GM19467 (cell line): ENCODE measurements around the gene FFAR1.
A peak's percentile ranks its signal among the peaks of the same experiment; 100 is the strongest.

Experiments used
- ATAC-seq: cut with Tn5 transposase; IDR thresholded peaks from one replicate; pipeline ENCODE4 v1.9.1; 2021; ENCODE audit warnings: mild to moderate bottlenecking, moderate library complexity; ENCODE audit not compliant: unreplicated experiment

The FFAR1 gene

GRCh38 chr19:35347171-35347929 lies at the start of gene FFAR1:
Gene FFAR1 (plus strand): TSS chr19:35347902. CDS start chr19:35351552, 3,650 bp downstream.
- ATAC-seq, result peak; percentile 40

- no peak for ATAC-seq
These were observed 49.8 kb upstream of the FFAR1 start for GRCh38 chr19:35297922-35298321.

GRCh38 chr19:35298561-35298972 lies 49.1 kb upstream of the FFAR1 start:
- no peak for ATAC-seq

GRCh38 chr19:35299523-35300338 lies 48.0 kb upstream of the FFAR1 start:
- ATAC-seq, result no peak

- no peak for ATAC-seq
These were observed 47.4 kb upstream of the FFAR1 start for GRCh38 chr19:35300339-35300649.

- ATAC-seq, result no peak
These were observed 45.7 kb upstream of the FFAR1 start for GRCh38 chr19:35301961-35302360.

- no peak for ATAC-seq
These were observed 45.3 kb upstream of the FFAR1 start for GRCh38 chr19:35302446-35302845.

- no peak for ATAC-seq
These were observed 44.3 kb upstream of the FFAR1 start for GRCh38 chr19:35303357-35303915.

- ATAC-seq, result no peak
These were observed 43.7 kb upstream of the FFAR1 start for GRCh38 chr19:35304036-35304435.

- no peak for ATAC-seq
These were observed 42.5 kb upstream of the FFAR1 start for GRCh38 chr19:35305181-35305580.

- no peak for ATAC-seq
These were observed 41.0 kb upstream of the FFAR1 start for GRCh38 chr19:35306473-35307246.

GRCh38 chr19:35307931-35308330 lies 39.8 kb upstream of the FFAR1 start:
- no peak for ATAC-seq

GRCh38 chr19:35308910-35309309 lies 38.8 kb upstream of the FFAR1 start:
- ATAC-seq, result no peak

- ATAC-seq, result no peak
These were observed 38.0 kb upstream of the FFAR1 start for GRCh38 chr19:35309481-35310279.

GRCh38 chr19:35310331-35310730 lies 37.4 kb upstream of the FFAR1 start:
- no peak for ATAC-seq

GRCh38 chr19:35310811-35311465 lies 36.8 kb upstream of the FFAR1 start:
- no peak for ATAC-seq

- ATAC-seq, result no peak
These were observed 35.6 kb upstream of the FFAR1 start for GRCh38 chr19:35311901-35312665.

- ATAC-seq, result no peak
These were observed 34.1 kb upstream of the FFAR1 start for GRCh38 chr19:35313587-35313986.

GRCh38 chr19:35314031-35314430 lies 33.7 kb upstream of the FFAR1 start:
- no peak for ATAC-seq
